Retinal pigment epithelial cell (primary cell): ENCODE measurements around the gene PTPN13.

Source experiments
- DNase-seq: peaks from one replicate; pipeline ENCODE4 v3.0.0-alpha.2; 2010; ENCODE audit warnings: low read depth
- H3K4me3 ChIP-seq: 2 replicates; pipeline ENCODE4 v1.5.1; 2011; ENCODE audit warnings: mild to moderate bottlenecking, low read length, control low read depth, moderate library complexity
- TF ChIP-seq, protein P1 (sequence below): conservative IDR thresholded peaks from 2 replicates; pipeline ENCODE4 v1.5.1; 2011; ENCODE audit warnings: low read depth, low read length, control low read depth, inconsistent platforms

Gene PTPN13

DNA sequence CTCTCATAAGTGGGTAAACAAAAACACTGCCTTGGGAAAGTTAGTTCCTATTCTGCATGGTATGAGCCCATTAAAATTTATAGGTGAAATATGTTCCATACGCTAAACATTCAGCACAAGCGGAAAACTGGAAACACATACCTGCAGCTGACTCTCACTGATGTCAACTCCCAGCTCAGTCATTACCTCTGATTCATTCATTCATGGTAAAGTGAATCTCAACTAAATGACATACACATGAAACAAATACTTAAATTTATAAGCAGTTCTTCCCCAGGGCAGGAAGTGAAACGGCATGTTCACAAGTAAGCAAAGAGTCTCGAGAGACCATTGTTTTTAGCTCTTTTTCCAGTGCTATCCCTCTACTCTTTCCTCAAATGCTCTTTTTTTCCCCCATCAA lies 253.5 kb downstream of the PTPN13 start:
- no peak for DNase-seq
- H3K4me3 ChIP-seq = no peak overlapping the region
- TF ChIP-seq, protein P1, sequence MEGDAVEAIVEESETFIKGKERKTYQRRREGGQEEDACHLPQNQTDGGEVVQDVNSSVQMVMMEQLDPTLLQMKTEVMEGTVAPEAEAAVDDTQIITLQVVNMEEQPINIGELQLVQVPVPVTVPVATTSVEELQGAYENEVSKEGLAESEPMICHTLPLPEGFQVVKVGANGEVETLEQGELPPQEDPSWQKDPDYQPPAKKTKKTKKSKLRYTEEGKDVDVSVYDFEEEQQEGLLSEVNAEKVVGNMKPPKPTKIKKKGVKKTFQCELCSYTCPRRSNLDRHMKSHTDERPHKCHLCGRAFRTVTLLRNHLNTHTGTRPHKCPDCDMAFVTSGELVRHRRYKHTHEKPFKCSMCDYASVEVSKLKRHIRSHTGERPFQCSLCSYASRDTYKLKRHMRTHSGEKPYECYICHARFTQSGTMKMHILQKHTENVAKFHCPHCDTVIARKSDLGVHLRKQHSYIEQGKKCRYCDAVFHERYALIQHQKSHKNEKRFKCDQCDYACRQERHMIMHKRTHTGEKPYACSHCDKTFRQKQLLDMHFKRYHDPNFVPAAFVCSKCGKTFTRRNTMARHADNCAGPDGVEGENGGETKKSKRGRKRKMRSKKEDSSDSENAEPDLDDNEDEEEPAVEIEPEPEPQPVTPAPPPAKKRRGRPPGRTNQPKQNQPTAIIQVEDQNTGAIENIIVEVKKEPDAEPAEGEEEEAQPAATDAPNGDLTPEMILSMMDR = no peak

DNA sequence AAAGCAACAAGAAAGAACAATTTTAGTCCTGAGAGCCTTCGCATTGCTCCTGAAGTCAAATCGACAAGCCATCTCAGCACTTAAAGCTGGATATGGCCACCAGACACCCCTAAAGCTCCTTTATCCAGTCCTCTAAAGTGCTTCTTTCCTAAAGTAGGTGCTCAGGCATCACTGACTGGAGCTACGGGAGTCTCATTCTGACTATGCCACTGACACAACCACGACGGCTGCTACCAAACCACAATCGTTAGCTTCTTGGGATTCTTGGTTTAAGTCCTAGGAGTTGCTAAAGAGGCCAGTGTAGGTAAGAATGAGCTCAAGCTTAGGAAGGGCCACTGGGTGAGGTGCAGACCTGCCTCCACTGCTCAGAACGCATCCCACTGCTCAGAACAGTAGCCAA lies 254.0 kb downstream of the PTPN13 start:
- no peak overlapping the region for H3K4me3 ChIP-seq
- TF ChIP-seq, protein P1 = no peak
- DNase-seq = peak; percentile 35

DNA sequence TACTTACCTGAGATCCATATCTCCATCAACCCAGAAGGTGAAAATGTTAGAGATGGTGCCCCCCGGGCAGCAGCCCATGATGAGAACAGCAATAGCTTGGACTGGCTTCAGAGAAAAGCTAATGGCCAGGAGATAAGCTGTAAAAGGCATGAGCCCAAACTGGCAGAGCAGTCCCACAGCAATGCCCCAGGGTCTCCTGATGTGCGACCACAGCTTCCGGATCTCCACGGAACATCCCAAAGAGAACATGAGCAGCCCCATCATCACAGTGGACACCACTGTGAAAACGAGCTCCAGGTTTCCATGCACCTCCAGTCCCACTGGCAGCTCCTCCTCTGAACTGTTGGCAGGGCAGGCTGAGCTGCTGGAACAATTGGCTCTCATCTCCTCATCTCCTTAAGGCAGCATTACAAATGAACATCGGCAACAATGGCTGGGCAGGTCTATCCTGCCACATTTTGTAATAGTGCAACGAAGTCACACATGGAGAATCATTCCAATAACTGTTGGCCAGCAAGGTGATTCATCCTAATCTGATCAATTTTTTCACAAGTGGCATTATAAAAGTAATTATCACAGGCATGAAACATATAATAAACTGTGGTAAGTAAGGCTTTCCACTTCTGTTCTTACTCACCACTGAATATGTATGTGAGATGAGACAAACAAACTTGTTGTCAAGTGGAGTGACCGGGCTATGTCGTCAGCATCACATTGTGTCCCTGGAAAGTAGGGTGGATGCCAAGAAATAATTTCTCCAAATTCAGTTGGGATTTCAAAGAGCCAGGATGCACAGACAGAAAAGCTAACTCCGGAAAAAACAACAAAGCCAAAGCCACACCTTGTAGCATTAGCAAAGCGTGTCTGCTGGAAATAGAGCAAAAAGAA lies 254.9 kb downstream of the PTPN13 start, which contains the start of gene SLC10A6:
Gene SLC10A6, minus strand, starts transcription at position 653 of the 888 bp plus-strand sequence. Its CDS starts 269 bp downstream, at position 384.
- H3K4me3 ChIP-seq = no peak within 1 kb of the TSS
- no peak for DNase-seq
- TF ChIP-seq, protein P1 = no peak

DNA sequence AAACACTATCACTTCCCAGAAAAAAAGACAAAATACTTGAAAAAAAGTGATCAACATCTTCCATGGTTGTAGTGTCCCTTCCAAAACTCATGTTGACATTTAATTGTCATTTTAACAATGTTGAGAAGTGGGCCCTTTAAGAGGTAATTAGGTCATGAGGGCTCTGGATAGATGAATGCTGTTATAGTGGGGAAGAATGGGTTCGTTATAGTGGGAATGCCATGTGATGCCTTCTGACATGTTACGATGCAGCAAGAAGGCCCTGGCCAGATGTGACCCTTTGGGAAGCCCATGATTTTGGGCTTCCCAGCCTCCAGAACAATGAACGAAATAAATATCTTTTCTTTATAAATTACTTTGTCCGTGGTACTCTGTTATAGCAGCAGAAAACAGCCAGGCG lies 259.1 kb downstream of the PTPN13 start:
- DNase-seq = no peak
- TF ChIP-seq, protein P1 = no peak
- H3K4me3 ChIP-seq = no peak overlapping the region

DNA sequence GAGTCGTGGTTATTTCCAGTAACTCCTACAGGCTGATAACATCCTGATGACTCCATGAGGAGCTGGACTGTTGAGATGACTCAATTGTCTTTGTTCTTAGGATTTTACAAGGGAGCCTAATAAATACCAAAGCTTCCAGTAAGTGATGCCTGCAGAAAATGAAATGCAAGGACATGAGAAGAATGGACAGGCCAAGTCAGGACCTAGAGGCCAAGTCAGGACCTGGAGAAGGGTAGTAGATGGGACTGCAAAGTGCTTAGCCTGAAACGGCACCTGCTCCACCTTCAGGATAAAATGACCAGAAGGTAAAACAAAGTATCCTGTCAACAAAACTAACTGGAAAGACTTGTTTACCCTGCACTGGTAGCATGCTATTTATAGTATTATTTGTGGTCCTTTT lies 261.5 kb downstream of the PTPN13 start:
- H3K4me3 ChIP-seq = no peak overlapping the region
- TF ChIP-seq, protein P1 = no peak
- DNase-seq = no peak

DNA sequence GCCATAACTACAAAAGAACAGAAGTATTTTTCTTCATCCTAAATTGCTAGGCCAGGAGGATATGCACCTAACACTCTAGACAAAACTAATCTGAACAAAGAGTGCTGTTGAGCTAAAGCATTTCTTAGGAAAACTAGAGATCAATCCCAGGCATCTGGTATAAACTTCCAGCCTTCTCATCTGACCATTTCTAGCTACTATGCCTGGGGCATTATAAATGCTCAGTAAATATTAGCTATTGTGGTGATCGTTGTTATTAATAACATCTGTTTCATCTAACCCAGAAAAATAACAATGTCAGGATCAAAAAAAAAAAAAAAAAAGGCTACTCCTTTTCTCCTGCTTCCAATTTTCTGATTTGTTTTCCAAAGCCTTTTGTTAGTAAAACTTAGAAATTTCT lies 262.8 kb downstream of the PTPN13 start:
- TF ChIP-seq, protein P1 = no peak
- DNase-seq = no peak
- H3K4me3 ChIP-seq = no peak overlapping the region
